Tibial artery (tissue), 4 donors: ENCODE data around the gene CDYL2.

Experiments used
- DNase-seq, 2 donors: peaks; one replicate each; pipeline ENCODE4 v3.0.0-alpha.2; 2019
- H3K27ac ChIP-seq, 2 donors: fragments of 200-600 bp; sonication (generic) in 1 of 2; 1 replicate in 1 of 2; 2 replicates in 1 of 2; pipeline ENCODE4 v1.5.1; 2018 to 2019; ENCODE audit warnings: mild to moderate bottlenecking in 1 of 2
- H3K27me3 ChIP-seq, 2 donors: fragments of 200-600 bp; sonication (generic) in 1 of 2; one replicate each; pipeline versions ENCODE4 v1.5.1 to v1.6.0; 2016 to 2019
- H3K36me3 ChIP-seq, 3 donors: fragments of 200-600 bp; sonication (generic) in 2 of 3; one replicate each; pipeline ENCODE4 v1.5.1; 2016 to 2019; ENCODE audit warnings: mild to moderate bottlenecking in 2 of 3
- H3K4me1 ChIP-seq, 4 donors: fragments of 200-600 bp; sonication (generic) in 2 of 4; 1 replicate in 3 of 4; 2 replicates in 1 of 4; pipeline ENCODE4 v1.5.1; 2016 to 2019
- H3K4me3 ChIP-seq, 2 donors: fragments of 200-600 bp; sonication (generic) in 1 of 2; 1 replicate in 1 of 2; 2 replicates in 1 of 2; pipeline ENCODE4 v1.5.1; 2018 to 2019; ENCODE audit warnings: mild to moderate bottlenecking in 2 of 2
- H3K9me3 ChIP-seq, 3 donors: fragments of 200-600 bp; sonication (generic) in 1 of 3; one replicate each; pipeline ENCODE4 v1.5.1; 2016 to 2019
- intact Hi-C: fragments of 100-400 bp; cut with DNase I; formaldehyde crosslinking; loops from one replicate; pipeline ENCODE4 v1.15.0; 2023; ENCODE audit warnings: low total_unique reads
- TF ChIP-seq, protein P1 (sequence below), 2 experiments: fragments of 200-600 bp in 1 of 2; fragments of 450-650 bp in 1 of 2; IDR thresholded peaks; one replicate each; pipeline ENCODE4 v1.5.1; 2017 to 2019; ENCODE audit warnings: antibody characterized with exemption in 2 of 2, mild to moderate bottlenecking in 1 of 2, moderate library complexity in 1 of 2

Gene CDYL2

DNA sequence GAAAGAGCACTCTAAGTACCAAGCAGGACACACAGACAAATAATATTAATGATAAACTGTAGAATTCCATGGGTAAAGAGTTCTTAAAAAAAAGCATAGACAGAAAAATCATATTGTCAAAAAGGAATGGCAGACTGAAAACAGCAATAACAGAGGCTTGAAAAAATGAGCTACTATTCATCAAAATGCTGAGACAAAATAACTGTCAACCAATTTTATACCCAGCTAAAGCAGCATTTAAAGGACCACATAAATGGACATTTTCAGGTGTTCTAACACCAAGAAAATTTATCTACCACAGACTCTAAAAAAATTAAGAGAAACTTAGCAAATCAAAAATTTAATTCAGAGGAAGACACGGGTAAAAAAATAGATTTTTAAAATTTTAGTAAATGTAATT, 144.5 kb downstream of the CDYL2 start:
- H3K27ac ChIP-seq: no peak overlapping the region
- no peaks in the 10 kb centered on the region for H3K4me1 ChIP-seq
- intact Hi-C loops: no loop called here
- peaks cover 0 to 3% (median 0%) of the 10 kb centered on the region in 3 donors for H3K9me3 ChIP-seq
- no peaks in the 10 kb centered on the region for H3K27me3 ChIP-seq
- DNase-seq: no peak
- H3K4me3 ChIP-seq: no peak overlapping the region
- TF ChIP-seq, protein P1, sequence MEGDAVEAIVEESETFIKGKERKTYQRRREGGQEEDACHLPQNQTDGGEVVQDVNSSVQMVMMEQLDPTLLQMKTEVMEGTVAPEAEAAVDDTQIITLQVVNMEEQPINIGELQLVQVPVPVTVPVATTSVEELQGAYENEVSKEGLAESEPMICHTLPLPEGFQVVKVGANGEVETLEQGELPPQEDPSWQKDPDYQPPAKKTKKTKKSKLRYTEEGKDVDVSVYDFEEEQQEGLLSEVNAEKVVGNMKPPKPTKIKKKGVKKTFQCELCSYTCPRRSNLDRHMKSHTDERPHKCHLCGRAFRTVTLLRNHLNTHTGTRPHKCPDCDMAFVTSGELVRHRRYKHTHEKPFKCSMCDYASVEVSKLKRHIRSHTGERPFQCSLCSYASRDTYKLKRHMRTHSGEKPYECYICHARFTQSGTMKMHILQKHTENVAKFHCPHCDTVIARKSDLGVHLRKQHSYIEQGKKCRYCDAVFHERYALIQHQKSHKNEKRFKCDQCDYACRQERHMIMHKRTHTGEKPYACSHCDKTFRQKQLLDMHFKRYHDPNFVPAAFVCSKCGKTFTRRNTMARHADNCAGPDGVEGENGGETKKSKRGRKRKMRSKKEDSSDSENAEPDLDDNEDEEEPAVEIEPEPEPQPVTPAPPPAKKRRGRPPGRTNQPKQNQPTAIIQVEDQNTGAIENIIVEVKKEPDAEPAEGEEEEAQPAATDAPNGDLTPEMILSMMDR (IDR thresholded peaks at IDR 0.05): no peak
- no peaks in the 10 kb centered on the region for H3K36me3 ChIP-seq

GRCh38 chr16:80656711-80657150, 147.7 kb downstream of the CDYL2 start:
- TF ChIP-seq, protein P1 (IDR thresholded peaks at IDR 0.05): no peak
- H3K4me3 ChIP-seq: no peak overlapping the region
- DNase-seq: no peak
- H3K4me1 ChIP-seq: no peaks in the 10 kb centered on the region
- H3K27ac ChIP-seq: no peak overlapping the region
- H3K36me3 ChIP-seq: no peaks in the 10 kb centered on the region
- intact Hi-C loops: no loop called here
- no peaks in the 10 kb centered on the region for H3K27me3 ChIP-seq
- H3K9me3 ChIP-seq: peaks cover 0 to 3% (median 0%) of the 10 kb centered on the region in 3 donors

DNA sequence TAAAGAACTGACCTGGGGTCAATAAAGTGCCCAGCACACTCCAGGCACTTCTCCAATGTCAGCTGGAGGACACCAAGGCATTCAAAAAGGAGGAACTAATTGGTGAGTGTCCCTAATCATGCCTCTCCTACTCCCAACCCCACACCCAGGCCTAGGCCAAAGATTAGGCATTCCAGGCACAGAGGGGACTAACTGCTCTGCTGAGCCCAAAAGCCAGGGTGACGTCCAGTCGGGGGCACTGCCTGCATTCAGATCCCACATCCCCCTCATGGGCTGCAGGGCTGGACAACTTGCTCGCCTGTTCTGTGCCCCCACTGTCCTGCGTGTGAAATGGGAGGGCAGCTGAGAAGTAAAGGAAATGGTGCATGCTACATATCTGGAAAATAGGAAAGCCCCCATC, 148.2 kb downstream of the CDYL2 start:
- no peak for DNase-seq
- no peaks in the 10 kb centered on the region for H3K27me3 ChIP-seq

DNA sequence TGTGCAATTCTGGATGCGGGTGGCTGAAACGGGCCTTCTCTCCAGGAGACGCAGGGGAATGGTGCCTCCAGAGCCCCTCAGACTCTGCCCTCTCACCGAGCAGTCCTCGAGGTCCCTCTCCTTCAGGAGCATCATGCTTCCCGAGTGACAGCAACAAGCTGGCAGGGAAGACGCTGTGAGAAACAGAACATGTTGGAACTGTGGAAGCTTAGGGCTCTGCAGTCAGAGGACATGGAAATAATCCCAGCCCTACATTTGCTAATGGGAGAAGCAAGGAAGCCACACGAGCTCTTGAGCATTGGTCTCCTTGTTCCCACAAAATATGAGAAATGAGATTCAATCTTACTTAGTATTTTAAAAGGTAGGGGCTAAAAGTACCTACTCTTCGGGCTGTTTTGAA, 148.6 kb downstream of the CDYL2 start:
- intact Hi-C loops: no loop called here
- H3K27me3 ChIP-seq: no peaks in the 10 kb centered on the region
- H3K4me3 ChIP-seq: no peak overlapping the region
- H3K4me1 ChIP-seq: no peaks in the 10 kb centered on the region
- no peaks in the 10 kb centered on the region for H3K36me3 ChIP-seq
- no peak overlapping the region for H3K27ac ChIP-seq
- no peak for DNase-seq
- TF ChIP-seq, protein P1 (IDR thresholded peaks at IDR 0.05): no peak
- H3K9me3 ChIP-seq: peaks cover 0 to 3% (median 0%) of the 10 kb centered on the region in 3 donors

More for the DNA sequence above, 148.2 kb downstream of the CDYL2 start:
- Histone ChIP-seq H3K27ac (no peak overlapping the region), H3K4me3 (no peak overlapping the region), H3K4me1 (no peaks in the 10 kb centered on the region), H3K9me3 (peaks cover 0 to 3% (median 0%) of the 10 kb centered on the region in 3 donors), H3K36me3 (no peaks in the 10 kb centered on the region)
- intact Hi-C loops: no loop called here
- TF ChIP-seq, protein P1 (IDR thresholded peaks at IDR 0.05): no peak

GRCh38 chr16:80654094-80654862, 150.1 kb downstream of the CDYL2 start:
- TF ChIP-seq, protein P1 (IDR thresholded peaks at IDR 0.05): no peak
- Histone ChIP-seq H3K27me3 (no peaks in the 10 kb centered on the region), H3K9me3 (no peaks in the 10 kb centered on the region), H3K27ac (no peak overlapping the region), H3K36me3 (no peaks in the 10 kb centered on the region), H3K4me3 (no peak overlapping the region), H3K4me1 (no peaks in the 10 kb centered on the region)
- DNase-seq: no peak
- intact Hi-C loops: no loop called here
